ENCODE data around the gene FOXD4L6.
"Not testable (repeated sequence)": the region's sequence is repeated elsewhere in the genome, so short reads cannot be mapped to it uniquely, and the experiment has no call there.

GRCh38 chr9:41095060-41095459, 33.4 kb downstream of the FOXD4L6 start:
- not testable (repeated sequence) for TF ChIP-seq CTCF, POLR2A (IDR thresholded peaks at IDR 0.05)
